Omental fat pad (tissue), 4 donors: ENCODE results near the gene TMEM259. TPM values are rescaled to one million over a fixed set of nuclear protein-coding genes. Genes with fewer than 3 reads are reported as not detected.

Experiments
- ATAC-seq: fragments of 150-250 bp; one replicate; pipeline ENCODE4 v1.9.1; 2016; ENCODE audit warnings: mild to moderate bottlenecking, moderate library complexity; ENCODE audit not compliant: low FRiP score
- DNase-seq: peaks from one replicate; pipeline ENCODE4 v3.0.0-alpha.2; 2019; ENCODE audit warnings: low spot score
- total RNA-seq, 4 donors: library from RNA; depleted of rRNA; stranded (reverse); fragments of >200 nt; gene quantifications; one replicate each; pipeline ENCODE4 v1.1.0, GENCODE V29; 2016
- TF ChIP-seq, protein P1 (sequence below), 3 donors: fragments of 450-650 bp; IDR thresholded peaks; one replicate each; pipeline ENCODE4 v1.5.1; 2016 to 2017; ENCODE audit warnings: antibody characterized with exemption in 3 of 3, mild to moderate bottlenecking in 3 of 3, moderate library complexity in 2 of 3

TMEM259 gene
- total RNA-seq, 4 donors from 2014 or later, result 112 to 164 (median 161) TPM

- TF ChIP-seq, protein P1, sequence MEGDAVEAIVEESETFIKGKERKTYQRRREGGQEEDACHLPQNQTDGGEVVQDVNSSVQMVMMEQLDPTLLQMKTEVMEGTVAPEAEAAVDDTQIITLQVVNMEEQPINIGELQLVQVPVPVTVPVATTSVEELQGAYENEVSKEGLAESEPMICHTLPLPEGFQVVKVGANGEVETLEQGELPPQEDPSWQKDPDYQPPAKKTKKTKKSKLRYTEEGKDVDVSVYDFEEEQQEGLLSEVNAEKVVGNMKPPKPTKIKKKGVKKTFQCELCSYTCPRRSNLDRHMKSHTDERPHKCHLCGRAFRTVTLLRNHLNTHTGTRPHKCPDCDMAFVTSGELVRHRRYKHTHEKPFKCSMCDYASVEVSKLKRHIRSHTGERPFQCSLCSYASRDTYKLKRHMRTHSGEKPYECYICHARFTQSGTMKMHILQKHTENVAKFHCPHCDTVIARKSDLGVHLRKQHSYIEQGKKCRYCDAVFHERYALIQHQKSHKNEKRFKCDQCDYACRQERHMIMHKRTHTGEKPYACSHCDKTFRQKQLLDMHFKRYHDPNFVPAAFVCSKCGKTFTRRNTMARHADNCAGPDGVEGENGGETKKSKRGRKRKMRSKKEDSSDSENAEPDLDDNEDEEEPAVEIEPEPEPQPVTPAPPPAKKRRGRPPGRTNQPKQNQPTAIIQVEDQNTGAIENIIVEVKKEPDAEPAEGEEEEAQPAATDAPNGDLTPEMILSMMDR (IDR thresholded peaks at IDR 0.05), result no peak
- no peak for DNase-seq
- no peak for ATAC-seq
These were observed 27.5 kb downstream of the TMEM259 start for GRCh38 chr19:993361-993830.

- ATAC-seq, result no peak
- TF ChIP-seq, protein P1 (IDR thresholded peaks at IDR 0.05), result no peak
- DNase-seq, result no peak
These were observed 28.3 kb downstream of the TMEM259 start for GRCh38 chr19:992670-993055.

GRCh38 chr19:991932-992669, 28.8 kb downstream of the TMEM259 start:
- TF ChIP-seq, protein P1 (IDR thresholded peaks at IDR 0.05), result no peak
- DNase-seq (no peak), ATAC-seq (no peak)

- TF ChIP-seq, protein P1 (IDR thresholded peaks at IDR 0.05), result no peak
- DNase-seq (no peak), ATAC-seq (no peak)
These were observed 29.6 kb downstream of the TMEM259 start for GRCh38 chr19:991174-991931.

DNA sequence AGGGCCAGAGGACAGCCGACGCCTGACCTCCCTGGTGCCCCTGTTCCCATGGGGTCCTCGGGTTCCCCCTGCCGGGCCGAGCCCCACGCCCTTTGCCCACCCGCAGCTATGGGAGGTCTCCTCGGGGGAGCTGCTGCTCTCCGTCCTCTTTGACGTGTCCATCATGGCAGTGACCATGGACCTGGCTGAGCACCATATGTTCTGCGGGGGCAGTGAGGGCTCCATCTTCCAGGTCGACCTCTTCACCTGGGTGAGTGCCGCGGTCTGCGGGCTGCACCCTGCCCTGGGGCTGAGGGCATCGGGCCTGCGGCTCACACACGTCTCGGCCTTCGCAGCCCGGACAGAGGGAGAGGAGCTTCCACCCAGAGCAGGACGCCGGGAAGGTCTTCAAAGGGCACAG, 30.2 kb downstream of the TMEM259 start:
- DNase-seq (no peak), ATAC-seq (no peak)
- TF ChIP-seq, protein P1 (IDR thresholded peaks at IDR 0.05), result no peak

DNA sequence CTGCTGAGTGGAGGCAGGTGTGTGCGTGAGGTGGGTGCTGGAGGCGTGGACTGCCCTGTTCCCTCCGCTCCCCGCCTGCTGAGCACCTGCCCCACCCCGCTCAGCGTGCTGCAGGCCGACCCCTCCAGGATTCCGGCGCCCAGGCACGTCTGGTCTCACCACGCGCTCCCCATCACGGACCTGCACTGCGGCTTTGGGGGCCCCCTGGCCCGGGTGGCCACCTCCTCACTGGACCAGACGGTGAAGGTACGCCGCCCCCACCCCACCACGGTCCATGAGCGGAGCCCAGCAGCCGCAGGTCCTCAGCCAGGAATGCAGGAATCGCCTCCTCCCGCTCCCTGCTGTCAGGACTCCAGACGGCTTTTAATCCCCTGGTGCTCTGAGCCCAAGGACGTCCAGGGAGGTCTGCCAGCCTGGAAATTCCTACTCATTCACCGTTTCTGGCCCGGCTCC, 30.8 kb downstream of the TMEM259 start:
- DNase-seq (no peak), ATAC-seq (no peak)
- TF ChIP-seq, protein P1 (IDR thresholded peaks at IDR 0.05), result no peak
